ENCODE measurements around the gene HHIP. TPM values are rescaled to one million over a fixed set of nuclear protein-coding genes. Genes with fewer than 3 reads are reported as not detected.

Gene HHIP
- total RNA-seq, 2 donors from 2014 or later: 0.82 to 7.2 TPM

DNA sequence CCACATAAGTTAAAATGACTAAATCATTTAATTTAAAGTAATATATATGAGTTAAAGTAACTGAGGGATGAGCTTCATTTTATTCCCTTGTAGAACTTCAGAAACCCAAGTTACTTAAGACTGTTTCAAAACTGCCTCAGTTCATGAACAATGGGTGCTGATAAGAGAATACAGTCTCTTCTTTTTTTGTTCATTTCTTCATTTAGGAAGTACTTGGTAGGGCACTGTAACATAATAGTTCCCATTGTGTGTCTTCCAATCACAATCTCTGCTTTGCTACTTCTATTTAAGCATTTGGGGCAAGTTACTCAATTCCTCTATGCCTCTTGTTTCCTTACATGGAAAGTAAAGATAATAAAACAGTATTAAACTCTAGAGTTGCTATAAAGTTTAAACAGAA lies 50.4 kb downstream of the HHIP start:
- intact Hi-C loops (cut with DNase I): no loop called here
- no peak for TF ChIP-seq POLR2AphosphoS5 (IDR thresholded peaks at IDR 0.05)
- no peak for DNase-seq (ENCODE audit: low spot score)
- H3K27ac ChIP-seq: no peak overlapping the region
- H3K4me3 ChIP-seq: no peak overlapping the region
- no peaks in the 10 kb centered on the region for H3K4me1 ChIP-seq (replicated peaks)
- no peaks in the 10 kb centered on the region for H3K9me3 ChIP-seq
- no peaks in the 10 kb centered on the region for H3K36me3 ChIP-seq
- no peaks in the 10 kb centered on the region for H3K27me3 ChIP-seq (replicated peaks; ENCODE audit: insufficient read depth)

DNA sequence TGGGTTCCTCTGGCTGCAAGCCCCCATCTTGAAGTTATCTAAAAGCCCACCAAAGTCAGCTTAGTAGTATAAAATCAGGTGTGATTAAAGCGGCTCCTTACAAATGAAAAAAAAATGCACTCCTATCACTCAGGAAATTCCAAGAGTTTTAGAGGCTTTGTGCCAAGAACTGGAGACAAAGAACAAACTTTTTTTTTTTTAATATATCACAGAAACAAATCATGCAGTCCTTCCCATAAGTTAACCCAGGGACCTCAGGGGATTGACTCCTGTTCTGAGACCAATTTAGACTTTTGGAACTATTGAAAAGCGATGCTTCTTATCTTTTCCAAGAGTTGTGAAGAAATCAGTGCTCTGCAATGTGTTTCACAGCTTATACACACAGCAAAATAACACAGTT lies 53.6 kb downstream of the HHIP start:
- intact Hi-C loops (cut with DNase I): no loop called here
- Histone ChIP-seq H3K4me1 (replicated peaks) (no peaks in the 10 kb centered on the region), H3K27me3 (replicated peaks; ENCODE audit: insufficient read depth) (no peaks in the 10 kb centered on the region), H3K9me3 (no peaks in the 10 kb centered on the region), H3K4me3 (no peak overlapping the region), H3K36me3 (no peaks in the 10 kb centered on the region), H3K27ac (no peak overlapping the region)
- 76% methylated on average over 2 of the region's 2 CpGs for WGBS
- TF ChIP-seq POLR2AphosphoS5 (IDR thresholded peaks at IDR 0.05) (no peak), POLR2A (IDR thresholded peaks at IDR 0.05) (no peak)
- TF ChIP-seq, protein P1, sequence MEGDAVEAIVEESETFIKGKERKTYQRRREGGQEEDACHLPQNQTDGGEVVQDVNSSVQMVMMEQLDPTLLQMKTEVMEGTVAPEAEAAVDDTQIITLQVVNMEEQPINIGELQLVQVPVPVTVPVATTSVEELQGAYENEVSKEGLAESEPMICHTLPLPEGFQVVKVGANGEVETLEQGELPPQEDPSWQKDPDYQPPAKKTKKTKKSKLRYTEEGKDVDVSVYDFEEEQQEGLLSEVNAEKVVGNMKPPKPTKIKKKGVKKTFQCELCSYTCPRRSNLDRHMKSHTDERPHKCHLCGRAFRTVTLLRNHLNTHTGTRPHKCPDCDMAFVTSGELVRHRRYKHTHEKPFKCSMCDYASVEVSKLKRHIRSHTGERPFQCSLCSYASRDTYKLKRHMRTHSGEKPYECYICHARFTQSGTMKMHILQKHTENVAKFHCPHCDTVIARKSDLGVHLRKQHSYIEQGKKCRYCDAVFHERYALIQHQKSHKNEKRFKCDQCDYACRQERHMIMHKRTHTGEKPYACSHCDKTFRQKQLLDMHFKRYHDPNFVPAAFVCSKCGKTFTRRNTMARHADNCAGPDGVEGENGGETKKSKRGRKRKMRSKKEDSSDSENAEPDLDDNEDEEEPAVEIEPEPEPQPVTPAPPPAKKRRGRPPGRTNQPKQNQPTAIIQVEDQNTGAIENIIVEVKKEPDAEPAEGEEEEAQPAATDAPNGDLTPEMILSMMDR (IDR thresholded peaks at IDR 0.05): no peak
- DNase-seq (ENCODE audit: low spot score): no peak

DNA sequence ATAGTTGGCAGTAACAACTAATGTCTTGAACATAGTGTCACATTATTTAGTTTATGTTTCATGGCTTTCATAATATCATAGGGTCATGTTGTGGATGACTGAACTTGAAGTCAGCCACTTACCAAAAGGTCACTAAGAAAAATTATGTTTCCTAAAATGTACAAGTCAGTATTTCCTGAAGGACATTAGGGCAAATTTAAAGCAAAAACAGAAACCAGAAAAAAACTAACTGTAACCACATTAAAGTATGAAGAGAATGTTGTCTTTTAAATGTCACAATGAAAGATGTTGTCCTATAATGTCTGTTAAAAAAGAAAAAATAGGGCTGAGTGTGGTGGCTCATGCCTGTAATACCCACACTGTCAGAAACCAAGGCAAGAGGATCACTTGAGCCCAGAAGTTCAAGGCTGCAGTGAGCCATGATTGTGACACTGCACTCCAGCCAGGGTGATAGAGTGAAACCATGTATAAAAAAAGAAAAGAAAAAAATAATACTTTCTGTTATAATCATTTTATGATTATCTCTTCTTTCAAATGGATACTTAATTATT lies 55.8 kb downstream of the HHIP start:
- DNase-seq (ENCODE audit: low spot score): no peak
- TF ChIP-seq POLR2A (IDR thresholded peaks at IDR 0.05) (no peak), POLR2AphosphoS5 (IDR thresholded peaks at IDR 0.05) (no peak)
- TF ChIP-seq, protein P1 (IDR thresholded peaks at IDR 0.05): no peak
- intact Hi-C loops (cut with DNase I): no loop called here
- no peaks in the 10 kb centered on the region for H3K36me3 ChIP-seq
- no peaks in the 10 kb centered on the region for H3K9me3 ChIP-seq
- no peaks in the 10 kb centered on the region for H3K27me3 ChIP-seq (replicated peaks; ENCODE audit: insufficient read depth)
- H3K27ac ChIP-seq: no peak overlapping the region
- H3K4me1 ChIP-seq (replicated peaks): no peaks in the 10 kb centered on the region
- no peak overlapping the region for H3K4me3 ChIP-seq

DNA sequence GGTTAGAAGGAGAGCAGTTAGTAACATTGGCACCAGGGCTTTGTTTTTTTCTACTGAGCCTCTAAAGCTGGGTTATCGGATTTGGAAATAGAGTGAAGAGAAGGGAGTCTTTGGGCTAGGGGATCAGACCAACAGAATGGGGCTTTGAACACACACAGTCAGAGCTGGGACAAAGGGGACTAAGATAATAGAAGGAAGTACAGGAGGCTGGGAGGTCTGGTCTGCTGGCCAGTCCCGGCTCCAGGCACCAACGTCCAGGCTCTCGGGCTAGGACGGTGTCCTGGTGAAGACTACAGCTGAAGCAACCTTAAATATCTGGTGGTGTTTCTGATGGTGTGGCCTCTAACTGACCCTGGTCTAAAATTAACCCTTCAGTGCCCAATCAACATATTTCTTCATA lies 57.5 kb downstream of the HHIP start:
- 95% methylated on average over 5 of the region's 5 CpGs for WGBS
- TF ChIP-seq, protein P1 (IDR thresholded peaks at IDR 0.05): no peak
- no peak for TF ChIP-seq POLR2A (IDR thresholded peaks at IDR 0.05)
- TF ChIP-seq POLR2AphosphoS5 (IDR thresholded peaks at IDR 0.05): no peak

DNA sequence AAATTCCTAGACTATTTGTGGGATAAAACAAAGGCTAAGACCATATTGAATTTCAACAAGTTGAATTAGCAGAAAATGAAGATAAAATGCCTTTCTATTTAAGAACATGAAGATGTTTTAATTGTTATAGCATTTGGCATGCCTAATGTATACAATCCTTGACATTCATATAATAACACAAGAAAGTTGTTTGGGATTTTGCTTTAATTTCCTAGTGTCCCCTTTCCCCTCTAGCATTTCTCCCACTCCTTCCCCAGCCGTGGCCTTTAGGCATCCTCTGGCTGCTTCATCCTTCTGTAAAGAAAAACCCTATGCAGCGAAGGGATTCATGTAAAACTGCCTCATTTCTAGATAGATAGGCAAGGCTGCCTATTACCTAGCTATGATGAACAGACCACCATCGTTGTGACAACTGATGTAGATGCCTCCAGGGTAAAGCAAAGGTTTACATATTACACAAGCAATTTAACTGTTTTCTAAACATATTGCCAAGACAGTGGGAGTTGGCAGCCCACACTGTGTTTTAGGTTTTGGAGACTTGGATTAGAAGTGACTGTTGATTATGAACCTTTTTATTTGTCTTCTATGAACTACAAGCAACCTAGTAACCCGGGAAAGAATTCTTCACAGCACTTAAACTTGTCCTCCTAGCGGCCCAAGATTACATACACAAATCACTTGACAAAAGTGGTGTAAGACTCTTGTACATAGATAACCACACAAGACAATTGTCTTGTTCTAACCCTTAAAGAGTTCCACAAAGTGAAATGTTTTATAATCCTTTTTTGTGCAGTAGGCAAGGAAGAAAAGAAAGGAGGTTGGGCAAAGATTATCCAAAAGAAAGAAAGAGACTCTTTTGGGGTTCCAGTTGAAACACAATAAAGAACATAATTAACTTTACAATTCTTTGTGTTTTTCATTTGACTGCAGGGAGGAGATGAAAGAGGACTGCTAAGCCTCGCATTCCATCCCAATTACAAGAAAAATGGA lies 59.9 kb downstream of the HHIP start:
- TF ChIP-seq, protein P1 (IDR thresholded peaks at IDR 0.05): no peak
- TF ChIP-seq POLR2AphosphoS5 (IDR thresholded peaks at IDR 0.05) (no peak), POLR2A (IDR thresholded peaks at IDR 0.05) (no peak)
- 23% methylated on average over 6 of the region's 6 CpGs for WGBS
- intact Hi-C loops (cut with DNase I): no loop called here

More for the DNA sequence above, 57.5 kb downstream of the HHIP start:
- no peaks in the 10 kb centered on the region for H3K27me3 ChIP-seq (replicated peaks; ENCODE audit: insufficient read depth)
- H3K4me1 ChIP-seq (replicated peaks): no peaks in the 10 kb centered on the region
- no peak for DNase-seq (ENCODE audit: low spot score)
- H3K9me3 ChIP-seq: no peaks in the 10 kb centered on the region
- no peak overlapping the region for H3K4me3 ChIP-seq
- intact Hi-C loops (cut with DNase I): no loop called here
- H3K36me3 ChIP-seq: no peaks in the 10 kb centered on the region
- H3K27ac ChIP-seq: no peak overlapping the region

More for the DNA sequence above, 59.9 kb downstream of the HHIP start:
- no peaks in the 10 kb centered on the region for H3K9me3 ChIP-seq
- no peak overlapping the region for H3K27ac ChIP-seq
- no peak for DNase-seq (ENCODE audit: low spot score)
- no peaks in the 10 kb centered on the region for H3K4me1 ChIP-seq (replicated peaks)
- H3K27me3 ChIP-seq (replicated peaks; ENCODE audit: insufficient read depth): no peaks in the 10 kb centered on the region
- H3K4me3 ChIP-seq: no peak overlapping the region
- no peaks in the 10 kb centered on the region for H3K36me3 ChIP-seq

Measured in prostate gland (tissue), 2 donors.